Measurements from ENCODE around the gene RBAK.
"Not testable (repeated sequence)": the region's sequence is repeated elsewhere in the genome, so short reads cannot be mapped to it uniquely, and the experiment has no call there.

- TF ChIP-seq CTCF (IDR thresholded peaks at IDR 0.05; ENCODE audit: insufficient read depth, low read length, poor library complexity, severe bottlenecking); EZH2phosphoT487 (conservative IDR thresholded peaks at IDR 0.05; ENCODE audit: low read length): not testable (repeated sequence)
These were observed 1.5 kb downstream of the RBAK start for GRCh38 chr7:5047127-5047526.

Measured in SU-DHL-6 (cell line).